GM18526 (cell line): ENCODE measurements around the gene MAP7D3.

Experiments used
- POLR2A ChIP-seq: IDR thresholded peaks from 3 replicates; pipeline ENCODE4 v1.6.1; 2011; ENCODE audit not compliant: insufficient read length; ENCODE audit errors: extremely low read depth

Gene MAP7D3

DNA sequence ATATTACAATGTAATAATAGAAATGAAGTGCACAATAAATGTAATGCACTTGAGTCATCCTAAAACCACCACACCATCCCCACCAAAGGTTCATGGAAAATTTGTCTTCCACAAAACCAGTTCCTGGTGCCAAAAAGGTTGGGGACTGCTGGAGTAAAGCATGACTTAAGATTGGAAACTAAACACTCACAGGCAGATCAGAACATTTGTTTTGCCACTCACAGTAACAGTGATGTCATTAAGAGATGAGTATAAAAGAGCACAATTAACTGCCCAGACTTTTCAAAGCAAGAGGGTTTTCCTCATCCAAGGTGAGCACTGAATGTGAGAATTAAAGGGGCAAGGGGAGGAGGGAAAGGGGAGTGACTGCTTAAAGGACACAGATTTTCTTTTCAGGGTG, 35.6 kb downstream of the MAP7D3 start:
- no peak for TF ChIP-seq POLR2A

- TF ChIP-seq POLR2A, result no peak
Measured at GRCh38 chrX:136214551-136214950, 36.6 kb downstream of the MAP7D3 start.

- no peak for TF ChIP-seq POLR2A
Measured at GRCh38 chrX:136212557-136213111, 38.6 kb downstream of the MAP7D3 start.

DNA sequence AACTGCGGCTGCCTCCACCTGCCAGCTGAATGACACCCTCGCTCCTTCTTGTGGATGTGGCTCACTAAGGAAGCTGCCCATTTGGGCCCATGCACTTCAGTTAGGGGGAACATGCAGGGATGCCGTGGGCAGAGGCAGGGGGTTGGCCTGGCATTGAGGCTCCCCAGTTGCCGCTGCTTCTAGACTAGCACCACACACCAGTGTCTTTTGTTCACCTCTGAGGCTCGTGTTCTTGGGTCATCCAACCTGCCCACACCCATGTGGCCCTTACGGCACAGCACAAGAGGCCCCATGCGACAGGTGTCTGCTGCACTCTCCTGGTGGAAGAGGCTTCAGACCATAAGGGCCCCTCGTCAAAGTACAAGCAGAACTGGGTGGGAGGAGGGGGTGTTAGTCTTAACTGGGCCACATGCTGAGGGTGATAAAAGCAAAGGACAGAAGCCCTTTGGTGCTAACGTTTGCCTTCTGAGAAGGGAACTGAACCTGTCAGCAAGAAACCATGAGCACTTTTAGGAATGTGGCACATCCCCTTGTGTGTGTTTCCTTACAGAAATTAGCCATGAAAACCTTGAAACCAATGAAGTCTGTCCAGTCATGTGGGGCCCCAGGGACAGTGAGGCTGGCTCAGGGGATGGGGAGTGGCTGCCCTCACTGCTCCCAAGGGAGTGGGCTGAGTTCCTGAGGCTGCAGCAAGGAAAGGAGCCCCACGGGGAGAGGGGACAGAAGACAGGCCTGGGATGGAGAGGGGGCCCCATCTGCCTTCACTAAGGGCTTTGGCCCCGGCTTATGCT, 39.2 kb downstream of the MAP7D3 start:
- no peak for TF ChIP-seq POLR2A

GRCh38 chrX:136210806-136211205, 40.4 kb downstream of the MAP7D3 start:
- TF ChIP-seq POLR2A, result no peak

DNA sequence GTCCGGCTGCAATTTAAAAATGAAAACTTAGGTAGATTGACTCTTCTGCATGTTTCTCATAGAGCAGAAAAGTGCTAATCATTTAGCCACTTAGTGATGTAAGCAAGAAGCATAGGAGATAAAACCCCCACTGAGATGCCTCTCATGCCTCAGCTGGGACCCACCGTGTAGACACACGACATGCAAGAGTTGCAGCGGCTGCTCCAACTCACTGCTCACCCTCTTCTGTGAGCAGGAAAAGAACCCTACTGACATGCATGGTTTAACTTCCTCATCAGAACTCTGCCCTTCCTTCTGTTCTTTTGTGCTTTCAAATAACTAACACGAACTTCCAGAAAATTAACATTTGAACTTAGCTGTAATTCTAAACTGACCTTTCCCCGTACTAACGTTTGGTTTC, 41.0 kb downstream of the MAP7D3 start:
- no peak for TF ChIP-seq POLR2A

- no peak for TF ChIP-seq POLR2A
Measured at GRCh38 chrX:136209751-136210150, 41.4 kb downstream of the MAP7D3 start.

DNA sequence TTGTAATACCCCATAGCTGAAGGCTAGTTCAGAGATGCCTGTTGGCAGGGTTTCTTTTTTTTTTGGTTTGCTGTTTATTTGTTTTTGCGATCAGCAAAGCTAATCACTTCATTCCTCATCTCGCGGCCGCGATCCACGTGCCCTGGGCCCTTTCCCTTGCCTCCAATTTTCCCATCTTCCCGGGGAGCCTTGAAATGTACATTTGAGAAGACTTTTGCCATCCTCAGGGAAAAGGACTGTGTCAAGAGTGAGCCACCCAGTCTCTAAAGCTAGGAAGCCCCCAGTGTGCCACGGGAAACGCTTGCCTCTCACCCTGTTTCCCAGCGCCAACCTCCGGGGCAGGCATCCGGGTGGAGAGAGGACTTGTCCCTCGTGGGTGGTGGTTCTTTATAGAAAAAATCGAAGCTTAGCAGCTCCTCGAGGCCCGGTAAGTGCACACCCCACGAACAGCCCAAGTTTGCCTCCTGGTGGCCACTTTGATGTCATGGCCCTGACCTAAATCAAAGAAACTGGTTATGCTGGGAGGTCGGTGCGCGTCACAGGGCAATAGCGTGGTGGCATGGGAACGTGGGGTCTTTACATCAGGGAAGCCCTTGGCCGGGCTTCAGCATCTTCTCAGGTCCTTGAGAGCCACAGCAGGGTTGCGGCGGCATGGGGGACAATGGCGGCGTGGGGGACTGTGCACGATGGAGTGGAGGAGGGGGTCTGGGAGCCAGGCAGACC, 42.0 kb downstream of the MAP7D3 start:
- no peak for TF ChIP-seq POLR2A

DNA sequence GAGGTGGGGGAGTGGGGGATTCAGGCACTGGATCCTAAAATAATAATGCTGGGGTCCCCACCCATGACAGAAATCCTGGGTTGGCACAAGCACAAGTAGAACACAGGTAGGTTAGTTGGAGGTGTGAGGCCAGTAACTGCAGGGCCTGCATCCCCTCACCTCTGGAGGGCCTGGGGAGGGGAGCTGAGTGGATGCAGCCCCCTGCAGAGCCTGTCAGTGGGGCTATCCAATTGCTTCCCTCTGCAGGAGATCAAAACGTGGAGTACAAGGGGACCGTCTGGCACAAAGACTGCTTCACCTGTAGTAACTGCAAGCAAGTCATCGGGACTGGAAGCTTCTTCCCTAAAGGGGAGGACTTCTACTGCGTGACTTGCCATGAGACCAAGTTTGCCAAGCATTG, 43.7 kb downstream of the MAP7D3 start:
- TF ChIP-seq POLR2A, result no peak

DNA sequence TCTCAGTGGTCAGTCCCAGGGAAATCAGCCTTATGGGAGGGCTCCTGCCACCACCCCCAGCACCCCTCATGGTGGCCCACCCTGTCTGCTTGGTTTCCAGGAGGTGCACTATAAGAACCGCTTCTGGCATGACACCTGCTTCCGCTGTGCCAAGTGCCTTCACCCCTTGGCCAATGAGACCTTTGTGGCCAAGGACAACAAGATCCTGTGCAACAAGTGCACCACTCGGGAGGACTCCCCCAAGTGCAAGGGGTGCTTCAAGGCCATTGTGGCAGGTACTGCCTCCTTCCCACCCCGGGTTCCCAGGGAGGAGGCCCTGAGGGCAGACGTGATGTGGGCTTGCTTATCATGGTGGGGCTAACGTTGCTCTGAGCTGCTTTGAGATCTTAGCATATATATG, 44.3 kb downstream of the MAP7D3 start:
- no peak for TF ChIP-seq POLR2A

GRCh38 chrX:136205882-136206380, 45.3 kb downstream of the MAP7D3 start:
- TF ChIP-seq POLR2A, result no peak

GRCh38 chrX:136204571-136204970, 46.6 kb downstream of the MAP7D3 start:
- TF ChIP-seq POLR2A, result no peak

DNA sequence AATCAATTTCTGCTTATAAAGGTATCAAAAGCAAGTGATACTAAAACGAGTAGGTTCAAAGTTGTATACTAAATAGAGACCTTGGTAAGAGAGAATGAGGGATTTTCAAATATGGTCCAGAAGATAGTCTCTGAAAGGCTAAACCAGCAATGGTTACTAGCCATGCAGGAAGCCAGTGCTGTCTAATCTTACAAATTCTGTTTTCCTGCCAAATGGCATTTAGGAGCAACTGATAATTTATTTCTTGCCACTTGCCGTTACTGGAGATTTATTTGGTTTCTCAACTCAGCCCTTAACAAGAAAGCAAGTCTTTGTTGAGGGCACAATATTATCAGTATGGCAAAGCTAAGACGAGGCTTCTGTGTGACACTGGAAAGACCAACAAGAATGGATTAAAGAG, 47.2 kb downstream of the MAP7D3 start:
- no peak for TF ChIP-seq POLR2A

DNA sequence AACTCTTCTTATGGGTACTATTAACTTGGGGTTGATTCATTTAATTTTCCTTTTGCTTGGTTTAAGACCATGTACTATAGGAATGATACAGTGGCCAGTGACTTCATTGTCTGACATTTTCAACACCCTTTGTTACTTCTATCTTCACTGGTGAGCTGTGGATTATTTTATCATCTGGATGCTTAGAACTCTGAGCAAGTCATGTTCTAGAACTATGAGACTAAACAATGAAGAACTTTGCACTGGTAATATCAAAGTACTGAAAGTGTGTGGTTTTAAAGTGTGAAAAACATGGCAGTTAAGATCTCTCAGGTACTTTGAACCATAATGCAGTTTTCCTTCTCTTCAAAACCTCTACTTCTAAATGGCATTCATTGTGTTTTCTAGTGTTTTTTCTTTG, 47.8 kb downstream of the MAP7D3 start:
- no peak for TF ChIP-seq POLR2A

- TF ChIP-seq POLR2A, result no peak
Measured at GRCh38 chrX:136202889-136203288, 48.3 kb downstream of the MAP7D3 start.

DNA sequence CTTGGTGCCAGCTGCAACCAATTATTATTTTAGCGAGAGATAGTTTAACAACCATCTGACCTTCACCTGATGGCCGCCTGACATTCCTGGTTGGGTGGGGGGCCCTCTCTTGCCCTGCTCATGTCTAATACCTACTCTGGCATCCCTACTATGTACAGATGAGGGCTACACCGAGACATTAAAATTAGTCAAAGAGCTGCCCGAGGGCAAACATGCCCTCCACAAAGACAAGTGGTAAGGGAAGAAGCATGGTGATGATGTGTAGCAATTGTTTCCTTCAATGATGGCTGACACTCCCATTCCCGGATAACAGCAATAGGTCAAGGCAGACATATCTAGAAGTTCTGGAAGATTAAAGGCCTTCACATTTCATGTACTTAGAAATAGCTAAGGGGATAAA, 49.6 kb downstream of the MAP7D3 start:
- TF ChIP-seq POLR2A, result no peak

DNA sequence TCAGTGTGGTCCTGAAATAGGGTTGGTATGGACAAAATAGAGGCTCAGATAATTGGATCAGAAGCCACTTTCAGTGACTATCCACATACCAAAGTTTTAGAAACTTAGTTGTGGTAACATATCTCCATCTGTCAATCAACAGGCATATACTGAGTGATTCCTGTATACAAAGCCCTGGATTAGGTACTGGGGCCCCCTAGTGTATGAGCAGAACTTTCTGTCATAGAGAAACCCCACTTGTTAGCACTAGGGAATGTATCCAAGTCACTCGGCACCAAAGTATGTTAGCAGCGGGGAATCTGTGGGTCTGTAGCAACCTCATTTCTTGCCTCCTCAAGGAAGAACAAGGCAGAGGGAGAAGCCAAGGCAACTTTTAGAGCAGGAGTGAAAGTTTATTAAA, 50.7 kb downstream of the MAP7D3 start:
- TF ChIP-seq POLR2A, result no peak

- TF ChIP-seq POLR2A, result no peak
Measured at GRCh38 chrX:136199365-136199764, 51.8 kb downstream of the MAP7D3 start.
